Suppressor macrophage treated with lipopolysaccharide for 4 hours (primary cell): ENCODE results near the gene C4BPB.
A peak's percentile ranks its signal among the peaks of the same experiment; 100 is the strongest.

Source experiments
- DNase-seq: peaks from one replicate; pipeline ENCODE4 v3.0.0-alpha.2; 2020

C4BPB gene

DNA sequence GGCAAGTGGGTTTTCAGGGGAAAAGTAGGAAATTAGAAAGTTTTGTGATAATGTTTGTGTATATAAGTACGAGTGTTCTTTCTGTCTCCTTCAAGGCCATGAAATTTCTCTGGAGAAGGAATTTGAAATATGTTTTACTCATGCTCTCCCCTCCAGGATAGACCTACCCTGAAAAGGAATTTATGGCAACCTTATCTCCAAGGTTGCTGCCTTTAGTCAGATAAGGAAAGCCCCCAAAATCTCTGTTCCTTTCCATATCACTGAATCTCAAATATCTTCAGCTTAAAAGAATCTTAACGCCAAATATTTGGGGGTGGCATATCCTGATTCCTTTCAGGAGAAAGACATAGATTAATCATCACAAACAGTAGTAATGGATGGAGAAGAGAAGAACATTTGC is 499 bp upstream of the C4BPB start:
- DNase-seq, result no peak

GRCh38 chr1:207089627-207090355 is 1.1 kb downstream of the C4BPB start:
- DNase-seq, result no peak

- no peak for DNase-seq
These were observed 2.7 kb downstream of the C4BPB start for GRCh38 chr1:207091200-207091908.

- DNase-seq, result no peak
These were observed 5.3 kb downstream of the C4BPB start for GRCh38 chr1:207093944-207094343.

DNA sequence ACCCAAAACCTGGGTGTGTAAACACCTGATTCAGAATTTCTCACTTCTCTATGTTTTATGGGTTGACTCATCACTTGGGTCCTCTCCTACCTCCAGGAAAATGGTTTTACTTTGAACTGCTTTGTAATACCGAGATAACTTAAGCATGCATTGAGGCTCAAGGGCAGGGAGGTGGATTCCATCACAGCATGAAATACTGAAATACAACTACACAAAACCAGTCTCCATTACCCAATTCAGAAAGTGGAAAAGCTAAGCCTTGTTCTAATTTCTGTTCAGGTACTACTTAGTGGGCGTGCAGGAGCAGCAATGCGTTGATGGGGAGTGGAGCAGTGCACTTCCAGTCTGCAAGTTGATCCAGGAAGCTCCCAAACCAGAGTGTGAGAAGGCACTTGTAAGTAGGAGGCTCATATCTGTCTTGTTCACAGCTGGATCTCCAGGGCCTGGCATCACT is 9.2 kb downstream of the C4BPB start:
- no peak for DNase-seq

GRCh38 chr1:207101720-207102119 is 13.1 kb downstream of the C4BPB start:
- no peak for DNase-seq

DNA sequence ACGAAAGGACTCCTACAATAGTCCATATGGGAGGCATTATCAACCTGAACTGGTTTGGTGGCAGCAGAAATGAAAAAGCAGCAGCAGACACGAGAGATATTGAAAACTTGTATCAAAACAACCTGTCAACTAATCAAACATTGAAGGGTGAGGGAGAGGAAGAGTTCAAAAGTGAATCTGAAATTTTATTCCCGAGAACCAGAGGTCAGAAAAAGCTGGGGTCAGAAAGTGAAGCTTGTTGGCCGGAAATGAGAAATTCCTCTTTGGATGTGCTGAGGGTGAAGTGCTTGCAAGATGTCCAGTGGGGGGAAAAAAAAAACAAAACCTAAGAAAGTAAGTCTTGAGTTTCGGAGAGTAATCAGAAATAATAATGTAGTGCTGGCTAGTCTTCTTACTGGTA is 13.5 kb downstream of the C4BPB start:
- no peak for DNase-seq

- DNase-seq, result no peak
These were observed 14.0 kb downstream of the C4BPB start for GRCh38 chr1:207102659-207103058.

DNA sequence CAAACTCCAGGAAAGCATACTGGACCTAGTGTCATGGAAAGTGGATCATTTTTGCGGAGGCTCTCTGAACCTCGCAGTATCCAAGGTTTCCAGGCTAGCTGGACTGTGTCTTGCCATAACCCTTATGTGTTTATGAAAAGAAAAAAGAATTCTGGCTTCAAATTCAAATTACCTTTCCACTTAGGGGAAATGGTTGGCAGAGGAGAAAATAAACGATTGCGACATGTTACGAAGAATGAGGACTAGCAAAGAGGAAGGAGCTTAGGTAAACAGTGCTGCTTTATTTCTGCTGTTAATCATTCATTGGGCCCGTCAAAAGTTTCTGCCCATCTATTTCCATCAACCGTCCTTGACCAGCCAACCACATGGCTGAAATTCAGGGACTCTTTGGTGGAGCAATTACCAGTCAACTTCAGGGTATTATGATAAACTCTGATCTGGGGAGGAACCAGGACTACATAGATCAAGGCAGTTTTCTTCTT is 15.3 kb downstream of the C4BPB start, which contains the start of gene C4BPA:
C4BPA (plus strand) TSS at position 342 of the 482 bp plus-strand sequence. CDS start 8,793 bp downstream, outside the sequence.
- DNase-seq, result peak; percentile 7

DNA sequence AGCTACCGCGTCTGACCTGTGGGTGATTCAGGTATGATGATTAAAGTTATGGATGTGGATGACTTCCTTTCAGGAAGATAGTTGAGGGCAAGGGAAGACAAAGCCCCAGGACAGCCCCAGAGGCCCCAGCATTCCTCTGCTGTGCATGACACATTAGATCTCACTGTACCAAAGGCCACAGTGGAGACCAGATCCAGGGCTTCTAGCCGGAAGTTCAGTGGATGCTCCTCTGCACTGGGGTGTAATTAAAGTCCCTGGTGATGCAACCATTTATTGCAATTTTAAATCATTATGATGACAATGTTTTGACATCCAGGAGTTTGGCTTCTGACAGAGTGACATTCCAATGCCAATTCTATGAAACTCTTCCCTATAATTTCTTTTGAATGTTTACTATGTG is 20.3 kb downstream of the C4BPB start:
- DNase-seq, result no peak

DNA sequence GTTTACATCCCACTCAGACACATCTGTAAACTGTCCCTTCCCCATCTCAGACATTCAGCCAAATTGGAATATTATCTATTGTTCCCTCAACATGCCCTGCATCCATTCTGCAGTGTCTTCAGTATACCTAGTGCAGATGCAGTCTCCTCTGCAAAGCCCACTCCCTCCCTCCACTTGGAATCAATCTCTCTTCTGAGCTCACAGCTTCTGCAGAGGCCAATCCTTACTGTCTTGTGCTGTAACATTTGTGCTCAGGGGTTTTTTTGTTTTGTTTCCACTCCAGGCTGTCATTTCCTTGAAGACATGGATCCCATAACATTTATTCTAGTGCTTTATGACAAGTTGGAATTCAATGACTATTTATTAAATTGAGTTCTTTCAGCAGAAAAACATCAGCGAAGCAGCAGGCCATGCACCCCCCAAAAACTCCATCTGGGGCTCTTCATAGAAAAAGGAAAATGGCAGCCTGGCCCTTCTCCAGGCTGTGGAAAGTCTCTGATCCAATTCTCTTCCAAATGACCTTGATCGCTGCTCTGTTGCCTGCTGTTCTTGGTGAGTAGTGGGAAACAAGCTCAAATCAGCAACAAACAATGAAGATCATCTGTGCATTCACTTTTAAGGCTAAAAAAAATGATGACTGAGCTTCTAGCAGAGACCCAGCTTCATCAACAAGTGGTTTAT is 24.1 kb downstream of the C4BPB start:
- DNase-seq, result no peak

- DNase-seq, result no peak
These were observed 26.6 kb downstream of the C4BPB start for GRCh38 chr1:207115269-207115668.

DNA sequence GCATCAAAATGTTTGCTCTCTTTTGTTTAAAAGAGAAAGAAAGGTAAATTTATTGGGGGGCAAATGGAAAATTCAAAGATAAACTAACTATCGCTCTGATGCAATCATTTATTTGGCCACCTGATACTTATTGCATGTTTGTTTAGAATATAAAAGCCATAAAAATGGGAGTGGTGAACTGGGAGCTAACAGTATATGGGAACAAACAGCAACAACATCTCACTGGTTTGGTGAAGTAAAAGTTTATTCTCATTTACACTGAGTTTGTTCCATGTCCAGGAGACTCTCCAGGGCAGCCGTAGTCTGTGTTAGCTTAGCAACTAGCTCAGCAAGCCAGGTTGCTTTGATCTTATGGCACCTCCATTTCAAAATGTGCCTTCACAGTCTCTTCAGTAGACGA is 35.7 kb downstream of the C4BPB start:
- no peak for DNase-seq

- no peak for DNase-seq
These were observed 39.8 kb downstream of the C4BPB start for GRCh38 chr1:207128336-207128921.

DNA sequence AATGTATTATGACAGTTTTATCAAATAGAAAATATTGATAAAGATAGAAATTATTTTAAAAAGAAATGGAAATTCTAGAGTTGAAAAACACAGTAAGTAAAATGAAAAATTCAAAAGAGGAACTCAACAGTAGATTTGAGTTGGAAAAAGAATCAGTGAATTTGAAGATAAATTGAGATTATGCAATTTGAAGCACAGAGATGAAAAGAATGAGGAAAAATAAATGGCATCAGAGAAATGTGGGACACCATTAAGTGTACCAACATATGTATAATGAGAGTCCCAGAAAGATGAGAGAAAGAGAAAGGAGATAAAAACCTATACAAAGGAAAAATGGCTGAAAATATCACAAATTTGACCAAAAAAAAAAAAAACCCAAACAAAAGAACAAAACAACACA is 40.4 kb downstream of the C4BPB start:
- DNase-seq, result no peak

DNA sequence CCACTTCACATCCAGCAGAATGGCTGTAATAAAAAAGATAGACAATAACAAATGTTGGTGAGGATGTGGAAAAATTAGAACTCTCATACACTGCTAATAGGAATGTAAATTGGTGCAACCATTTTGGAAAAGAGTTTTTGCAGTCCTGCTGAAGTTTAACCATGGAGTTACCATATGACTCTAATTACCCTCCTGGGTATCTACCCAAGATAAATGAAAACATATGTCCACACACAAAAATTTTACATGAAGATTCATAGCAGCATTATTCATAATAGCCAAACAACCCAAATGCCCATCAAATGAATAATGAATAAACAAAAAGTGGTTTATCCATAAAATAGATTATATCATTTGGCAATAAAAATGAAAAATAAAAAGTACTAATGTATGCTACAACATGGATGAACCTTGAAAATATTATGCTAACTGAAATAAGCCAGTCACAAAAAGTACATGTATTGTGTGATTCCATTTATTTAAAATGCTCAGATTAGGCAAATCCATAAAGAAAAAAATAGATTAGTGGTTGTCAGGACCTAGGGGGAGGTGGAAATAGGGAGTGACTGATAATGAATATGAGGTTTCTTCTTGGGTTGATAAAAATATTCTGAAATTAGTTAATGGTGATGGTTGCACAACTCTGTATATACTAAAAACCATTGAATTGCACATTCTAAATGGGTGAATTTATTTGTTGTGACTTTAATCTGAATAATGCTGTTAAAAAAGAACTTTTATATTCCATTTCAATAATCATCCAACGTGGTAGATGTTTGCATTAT is 41.8 kb downstream of the C4BPB start:
- no peak for DNase-seq

DNA sequence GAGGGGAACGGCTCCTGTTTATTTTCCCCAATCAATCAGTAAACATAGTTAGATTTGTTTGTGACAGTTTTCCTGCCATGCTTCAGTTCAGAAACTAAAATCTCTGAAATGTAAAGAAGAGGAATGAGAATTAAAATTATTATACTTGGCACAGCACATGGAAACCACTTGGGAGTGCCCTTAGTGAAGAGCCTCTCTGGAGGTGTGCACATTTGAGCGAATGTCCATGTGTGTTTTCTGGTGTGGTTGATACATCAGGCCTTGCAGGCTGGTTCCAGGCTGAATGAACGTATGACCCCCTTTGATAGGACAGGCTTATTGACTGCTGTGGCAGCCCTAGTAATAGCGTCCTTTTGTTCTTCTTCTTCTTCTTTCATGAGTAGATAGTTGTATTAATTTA is 42.5 kb downstream of the C4BPB start:
- DNase-seq, result no peak

GRCh38 chr1:207134581-207134980 is 45.9 kb downstream of the C4BPB start:
- DNase-seq, result peak; percentile 67

DNA sequence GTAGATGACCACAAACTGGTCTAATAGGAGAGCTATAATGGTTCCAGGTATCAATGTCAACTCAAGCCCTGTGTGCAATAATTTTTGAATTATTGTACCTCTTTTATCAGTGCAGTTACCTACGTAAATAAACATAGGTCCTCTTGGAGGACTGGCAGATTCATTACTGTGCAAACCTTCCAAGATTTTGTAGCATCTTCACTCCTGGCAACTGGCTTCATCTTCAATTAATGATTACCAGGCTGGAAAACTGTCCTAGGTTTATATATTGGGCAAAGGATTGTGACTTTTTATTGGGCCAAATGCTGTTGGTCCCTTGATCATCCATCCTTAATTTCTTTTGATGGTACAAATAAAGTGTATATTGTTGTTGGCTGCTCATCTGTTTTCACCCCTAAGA is 51.0 kb downstream of the C4BPB start:
- no peak for DNase-seq

GRCh38 chr1:207140536-207140935 is 51.9 kb downstream of the C4BPB start:
- DNase-seq, result peak; percentile 9

- DNase-seq, result peak; percentile 70
These were observed 56.9 kb downstream of the C4BPB start for GRCh38 chr1:207145401-207146058.
